Neural progenitor cell (in vitro differentiated cells): ENCODE measurements around the gene SRSF4.

Source experiments
- EZH2 ChIP-seq: fragments of 200-600 bp; sonication (generic); IDR thresholded peaks from 2 replicates; pipeline ENCODE4 v1.6.1; 2017; ENCODE audit warnings: antibody characterized with exemption, mild to moderate bottlenecking, moderate library complexity
- EZH2phosphoT487 ChIP-seq: fragments of 200-600 bp; sonication (generic); IDR thresholded peaks from 2 replicates; pipeline ENCODE4 v1.6.1; 2017; ENCODE audit warnings: antibody characterized with exemption
- TF ChIP-seq, protein P1 (sequence below): fragments of 200-600 bp; sonication (generic); IDR thresholded peaks from 2 replicates; pipeline ENCODE4 v1.5.1; 2017; ENCODE audit warnings: antibody characterized with exemption, mild to moderate bottlenecking

- TF ChIP-seq, protein P1, sequence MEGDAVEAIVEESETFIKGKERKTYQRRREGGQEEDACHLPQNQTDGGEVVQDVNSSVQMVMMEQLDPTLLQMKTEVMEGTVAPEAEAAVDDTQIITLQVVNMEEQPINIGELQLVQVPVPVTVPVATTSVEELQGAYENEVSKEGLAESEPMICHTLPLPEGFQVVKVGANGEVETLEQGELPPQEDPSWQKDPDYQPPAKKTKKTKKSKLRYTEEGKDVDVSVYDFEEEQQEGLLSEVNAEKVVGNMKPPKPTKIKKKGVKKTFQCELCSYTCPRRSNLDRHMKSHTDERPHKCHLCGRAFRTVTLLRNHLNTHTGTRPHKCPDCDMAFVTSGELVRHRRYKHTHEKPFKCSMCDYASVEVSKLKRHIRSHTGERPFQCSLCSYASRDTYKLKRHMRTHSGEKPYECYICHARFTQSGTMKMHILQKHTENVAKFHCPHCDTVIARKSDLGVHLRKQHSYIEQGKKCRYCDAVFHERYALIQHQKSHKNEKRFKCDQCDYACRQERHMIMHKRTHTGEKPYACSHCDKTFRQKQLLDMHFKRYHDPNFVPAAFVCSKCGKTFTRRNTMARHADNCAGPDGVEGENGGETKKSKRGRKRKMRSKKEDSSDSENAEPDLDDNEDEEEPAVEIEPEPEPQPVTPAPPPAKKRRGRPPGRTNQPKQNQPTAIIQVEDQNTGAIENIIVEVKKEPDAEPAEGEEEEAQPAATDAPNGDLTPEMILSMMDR = no peak
- TF ChIP-seq EZH2 (no peak), EZH2phosphoT487 (no peak)
Observed at GRCh38 chr1:29159773-29160172, 21.9 kb downstream of the SRSF4 start.
